Measurements from ENCODE around the gene MSRB3.

- TF ChIP-seq POLR2A (IDR thresholded peaks at IDR 0.05; ENCODE audit: low read depth, low read length) (no peak), CTCF (IDR thresholded peaks at IDR 0.05; ENCODE audit: extremely low read depth in 1 of 2, insufficient read depth in 1 of 2, low read depth in 1 of 2, low read length in 2 of 2) (no peak), POLR2AphosphoS5 (IDR thresholded peaks at IDR 0.05; ENCODE audit: insufficient read depth, low read depth, low read length) (no peak)
Measured at GRCh38 chr12:65331456-65331855, 53.0 kb downstream of the MSRB3 start.
